Spinal cord (tissue), 10 donors: ENCODE data around the gene CCNF. TPM values are rescaled to one million over a fixed set of nuclear protein-coding genes. Genes with fewer than 3 reads are reported as not detected.
"Not testable (repeated sequence)": the region's sequence is repeated elsewhere in the genome, so short reads cannot be mapped to it uniquely, and the experiment has no call there.

Experiments used
- DNase-seq, 6 donors: peaks; one replicate each; pipeline versions ENCODE4 v3.0.0 to v3.0.0-alpha.2; 2013 to 2015; ENCODE audit warnings: low spot score in 6 of 6, low read depth in 4 of 6
- H3K27ac ChIP-seq: one replicate; pipeline ENCODE4 v1.5.1; 2013; ENCODE audit warnings: low read depth, low read length, control low read depth
- H3K27me3 ChIP-seq: one replicate; pipeline ENCODE4 v1.6.1; 2013; ENCODE audit warnings: low read length; ENCODE audit not compliant: control insufficient read depth, insufficient read depth
- H3K36me3 ChIP-seq: one replicate; pipeline ENCODE4 v1.6.1; 2013; ENCODE audit warnings: low read length; ENCODE audit not compliant: control insufficient read depth, insufficient read depth
- H3K4me1 ChIP-seq: one replicate; pipeline ENCODE4 v1.6.1; 2013; ENCODE audit warnings: low read length; ENCODE audit not compliant: control insufficient read depth, insufficient read depth
- H3K4me3 ChIP-seq: one replicate; pipeline ENCODE4 v1.5.1; 2013; ENCODE audit warnings: low read depth, low read length, control low read depth
- H3K9me3 ChIP-seq: one replicate; pipeline ENCODE4 v1.6.1; 2013; ENCODE audit warnings: low read length; ENCODE audit not compliant: control insufficient read depth, insufficient read depth
- WGBS: methylation state at CpG from one replicate; pipeline ENCODE4 v1.1.5; 2013; ENCODE audit warnings: missing lambda C conversion rate; ENCODE audit not compliant: insufficient coverage; 5-methylcytosine and 5-hydroxymethylcytosine counted together
- polyA plus RNA-seq, 2 donors: library from polyadenylated mRNA; unstranded; fragments of 120-200 nt; gene quantifications; one replicate each; pipeline ENCODE4 v1.2.1, GENCODE V29; 2013; ENCODE audit not compliant: insufficient read length in 2 of 2
- total RNA-seq, 2 donors: library from RNA; depleted of rRNA in 1 of 2; stranded (reverse); fragments of 120-200 nt in 1 of 2; fragments of >200 nt in 1 of 2; gene quantifications; one replicate each; pipeline versions ENCODE4 v1.2.3 to v1.2.4, GENCODE V29; 2013 to 2014
- donor health status: healthy.

The CCNF gene
- total and polyA plus RNA-seq, 4 donors, result 7.6 to 11.6 (median 9.7) TPM

- Histone ChIP-seq H3K27ac (no peak overlapping the region), H3K4me3 (no peak overlapping the region), H3K4me1 (peaks cover 37% of the 10 kb centered on the region), H3K27me3 (no peaks in the 10 kb centered on the region), H3K9me3 (no peaks in the 10 kb centered on the region), H3K36me3 (peaks cover 8% of the 10 kb centered on the region)
- DNase-seq, result no peak
- 89% methylated on average over 6 of the region's 6 CpGs for WGBS
Observed at GRCh38 chr16:2426941-2427361, 2.3 kb upstream of the CCNF start.

- Histone ChIP-seq H3K36me3 (peaks cover 12% of the 10 kb centered on the region), H3K27me3 (no peaks in the 10 kb centered on the region), H3K27ac (no peak overlapping the region), H3K9me3 (no peaks in the 10 kb centered on the region), H3K4me3 (no peak overlapping the region), H3K4me1 (peaks cover 37% of the 10 kb centered on the region)
- no peak for DNase-seq
- WGBS, result 86% methylated on average over 3 of the region's 4 CpGs
Observed at GRCh38 chr16:2427526-2427925, 1.7 kb upstream of the CCNF start.

DNA sequence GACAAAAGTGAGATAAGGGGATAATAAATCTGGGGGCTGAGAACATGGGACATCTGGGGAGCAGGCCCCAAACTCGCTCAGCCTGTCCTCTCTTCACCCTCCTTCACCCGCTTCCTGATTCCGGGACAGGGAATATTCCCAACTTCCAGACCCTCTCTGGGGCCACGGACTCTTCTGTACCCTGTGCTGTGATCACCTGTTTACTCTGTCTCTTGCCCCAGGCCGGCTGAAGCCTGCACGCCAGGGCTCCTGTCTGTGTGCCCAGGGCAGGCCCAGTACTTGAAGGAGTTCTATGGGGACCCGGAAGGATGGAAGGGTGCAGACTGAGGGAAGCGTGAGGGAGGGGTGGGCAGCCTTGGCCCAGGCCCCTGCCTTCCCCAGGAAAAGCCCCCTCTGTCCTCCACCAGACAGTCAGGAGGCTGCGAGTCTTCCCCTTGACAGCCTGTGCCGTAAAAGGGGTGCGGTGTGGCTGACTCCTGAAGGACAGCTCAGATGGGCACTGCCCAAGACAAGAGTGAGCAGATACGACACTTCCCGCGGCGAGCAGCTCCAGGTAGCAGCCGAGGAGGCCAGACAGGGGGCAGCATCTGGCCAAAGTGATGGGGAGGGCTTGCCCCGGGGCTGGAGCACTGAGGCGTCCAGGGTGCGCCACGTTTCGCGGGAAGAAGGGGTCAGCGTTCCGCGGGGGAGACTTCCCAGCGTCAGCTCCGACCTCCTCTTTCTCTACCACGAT lies 1.0 kb upstream of the CCNF start:
- peak overlapping the region; percentile 25 for H3K27ac ChIP-seq

GRCh38 chr16:2428784-2429033 lies 538 bp upstream of the CCNF start:
- H3K9me3 ChIP-seq, result no peaks in the 10 kb centered on the region
- no peaks in the 10 kb centered on the region for H3K27me3 ChIP-seq
- peak overlapping the region; percentile 25 for H3K27ac ChIP-seq
- no peak for DNase-seq
- H3K36me3 ChIP-seq, result peaks cover 24% of the 10 kb centered on the region
- H3K4me3 ChIP-seq, result peak overlapping the region; percentile 77
- WGBS, result under 1% methylated on average over 24 of the region's 24 CpGs
- peaks cover 34% of the 10 kb centered on the region for H3K4me1 ChIP-seq

More for the DNA sequence above, 1.0 kb upstream of the CCNF start:
- Histone ChIP-seq H3K36me3 (peaks cover 19% of the 10 kb centered on the region), H3K4me1 (peaks cover 35% of the 10 kb centered on the region), H3K9me3 (no peaks in the 10 kb centered on the region), H3K27me3 (no peaks in the 10 kb centered on the region), H3K4me3 (peak overlapping the region; percentile 77)
- WGBS, result 30% methylated on average over 28 of the region's 28 CpGs
- no peak for DNase-seq

DNA sequence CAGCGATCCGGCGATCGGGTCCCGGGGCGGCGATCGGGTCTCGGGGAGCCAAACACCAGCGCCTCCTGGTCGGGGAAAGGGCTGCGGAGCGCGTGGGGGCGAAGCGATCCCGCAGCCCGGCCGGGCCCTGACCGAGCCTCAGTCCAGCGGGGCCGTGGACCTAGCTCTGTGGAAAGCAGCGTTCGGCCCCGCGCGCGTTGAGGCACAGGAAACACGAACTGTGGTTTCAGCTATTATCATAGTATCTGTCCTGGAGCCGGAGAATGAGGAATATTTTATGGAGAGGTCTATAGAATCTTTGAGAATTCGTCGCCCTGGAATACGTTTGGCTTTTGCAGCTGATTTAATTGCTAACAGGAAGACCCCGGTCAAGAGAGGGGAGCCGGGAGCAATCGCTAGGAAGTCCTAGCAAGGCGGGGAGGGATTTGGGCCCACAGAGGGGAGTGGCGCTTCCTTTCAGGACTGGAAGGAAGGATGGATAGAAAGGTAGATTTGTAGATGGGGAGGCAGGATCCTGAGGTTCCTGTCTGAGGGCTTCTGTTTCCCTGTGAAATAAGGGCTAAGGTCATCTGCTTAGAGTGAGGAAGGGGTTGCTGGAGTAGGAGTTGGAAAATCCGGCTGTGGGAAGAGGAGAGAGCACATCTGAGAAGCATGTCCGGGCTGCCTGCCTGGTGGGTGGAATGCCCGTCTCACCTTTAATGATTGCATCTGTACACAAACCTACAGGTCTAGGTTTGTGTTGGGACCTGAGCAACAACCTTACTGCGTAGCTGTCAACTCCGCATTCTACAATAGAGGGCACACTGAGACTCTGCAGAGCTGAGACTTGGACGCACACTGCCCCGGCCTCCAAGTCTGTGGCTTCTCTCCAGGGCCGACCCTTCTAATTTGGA lies 770 bp downstream of the CCNF start:
- Histone ChIP-seq H3K27ac (no peak overlapping the region), H3K36me3 (peaks cover 30% of the 10 kb centered on the region), H3K4me1 (peaks cover 32% of the 10 kb centered on the region), H3K27me3 (no peaks in the 10 kb centered on the region), H3K9me3 (no peaks in the 10 kb centered on the region), H3K4me3 (peak overlapping the region; percentile 55)
- 1% methylated on average over 44 of the region's 46 CpGs for WGBS
- DNase-seq, result peak in 2 of 6 donors; percentile 28 to 70

DNA sequence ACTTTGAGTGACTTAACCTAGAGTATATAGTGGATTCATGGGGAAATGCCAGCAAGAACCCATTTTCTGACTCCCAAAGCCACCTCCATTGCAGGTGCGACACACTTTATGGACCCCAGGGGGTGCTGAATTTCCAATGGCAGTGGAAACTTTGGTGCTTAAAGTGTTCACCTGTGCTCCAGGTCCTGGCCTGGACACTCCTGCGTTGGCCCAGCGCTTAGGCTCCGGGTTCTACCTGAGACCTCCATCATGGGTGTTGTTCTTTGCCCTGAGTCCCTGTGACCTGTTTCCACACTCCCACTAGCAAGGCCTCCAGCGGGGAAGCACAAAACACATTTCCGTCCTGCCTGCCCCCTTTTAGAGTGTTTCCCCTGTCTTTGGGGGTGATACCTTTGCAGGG lies 3.0 kb downstream of the CCNF start:
- Histone ChIP-seq H3K27me3 (no peaks in the 10 kb centered on the region), H3K4me3 (no peak overlapping the region), H3K9me3 (no peaks in the 10 kb centered on the region), H3K4me1 (peaks cover 29% of the 10 kb centered on the region), H3K36me3 (peaks cover 47% of the 10 kb centered on the region), H3K27ac (no peak overlapping the region)
- WGBS, result 93% methylated on average over 6 of the region's 6 CpGs
- no peak for DNase-seq

DNA sequence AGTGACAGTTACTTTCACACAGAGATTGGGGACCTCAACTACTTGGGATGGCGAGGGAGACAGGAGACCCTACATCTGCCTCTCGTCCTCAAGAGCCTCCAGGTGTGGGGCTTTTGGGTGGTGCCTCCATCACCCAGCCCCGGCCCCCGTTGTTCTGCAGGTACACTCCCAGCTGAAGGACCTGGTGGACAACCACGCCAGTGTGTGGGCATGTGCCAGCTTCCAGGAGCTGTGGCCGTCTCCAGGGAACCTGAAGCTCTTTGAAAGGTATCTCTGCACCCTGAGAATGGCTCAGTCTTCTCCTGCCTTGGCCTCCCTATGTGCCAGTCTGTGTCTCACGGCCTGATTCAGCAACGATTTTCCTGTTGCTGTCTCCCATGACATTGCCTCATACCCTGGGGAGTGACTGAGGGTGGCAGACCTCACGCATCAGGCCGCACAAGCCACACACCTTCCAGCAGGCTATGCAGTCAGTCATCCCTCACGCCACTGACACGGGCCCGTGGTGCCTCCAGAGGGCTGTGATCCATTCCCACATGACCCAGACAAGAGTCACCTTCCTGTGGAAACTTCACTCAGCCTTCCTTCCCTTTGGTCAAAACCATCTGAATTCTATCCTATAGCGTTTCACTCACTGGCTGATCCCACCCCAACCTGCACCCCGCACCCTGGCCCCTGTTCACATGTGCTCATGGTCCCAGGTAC lies 3.7 kb downstream of the CCNF start:
- Histone ChIP-seq H3K4me1 (peaks cover 27% of the 10 kb centered on the region), H3K36me3 (peaks cover 54% of the 10 kb centered on the region), H3K27ac (no peak overlapping the region), H3K27me3 (no peaks in the 10 kb centered on the region), H3K4me3 (no peak overlapping the region), H3K9me3 (no peaks in the 10 kb centered on the region)
- WGBS, result 98% methylated on average over 15 of the region's 15 CpGs
- no peak for DNase-seq

GRCh38 chr16:2435236-2435635 lies 6.0 kb downstream of the CCNF start:
- not testable (repeated sequence) for H3K9me3 ChIP-seq, DNase-seq, H3K27me3 ChIP-seq, H3K27ac ChIP-seq, H3K4me3 ChIP-seq
- H3K4me1 ChIP-seq, result peaks cover 14% of the 10 kb centered on the region
- H3K36me3 ChIP-seq, result peaks cover 75% of the 10 kb centered on the region
- 100% methylated on average over 2 of the region's 4 CpGs for WGBS

DNA sequence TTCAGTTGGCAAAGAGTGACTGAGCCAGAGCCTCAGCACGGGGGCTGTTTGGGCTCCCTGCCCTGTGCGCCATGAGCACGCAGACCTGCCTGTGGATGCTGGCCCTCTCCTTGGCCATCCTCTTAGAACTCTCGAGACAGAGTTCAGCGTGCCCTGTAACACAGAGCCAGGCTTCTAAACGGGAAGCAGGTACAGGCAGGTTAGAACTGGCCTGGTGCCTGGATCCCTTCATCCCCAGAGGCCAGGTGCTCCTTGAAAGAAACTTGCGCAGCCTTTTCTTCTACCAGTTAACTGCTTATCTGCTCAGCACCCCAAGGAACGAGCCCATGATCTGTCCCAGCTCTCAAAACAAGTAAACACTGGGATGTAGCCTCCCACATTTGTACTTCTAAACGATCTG lies 6.9 kb downstream of the CCNF start:
- peaks cover 82% of the 10 kb centered on the region for H3K36me3 ChIP-seq
- 95% methylated on average over 9 of the region's 9 CpGs for WGBS
- H3K9me3 ChIP-seq, result no peaks in the 10 kb centered on the region
- no peak overlapping the region for H3K4me3 ChIP-seq
- H3K27ac ChIP-seq, result no peak overlapping the region
- DNase-seq, result no peak
- peaks cover 6% of the 10 kb centered on the region for H3K4me1 ChIP-seq
- no peaks in the 10 kb centered on the region for H3K27me3 ChIP-seq
